ENCODE measurements around the gene LNP1. TPM values are rescaled to one million over a fixed set of nuclear protein-coding genes. Genes with fewer than 3 reads are reported as not detected.

LNP1 gene
- total RNA-seq, 1 experiment from 2014 or later, result 1.8 TPM

DNA sequence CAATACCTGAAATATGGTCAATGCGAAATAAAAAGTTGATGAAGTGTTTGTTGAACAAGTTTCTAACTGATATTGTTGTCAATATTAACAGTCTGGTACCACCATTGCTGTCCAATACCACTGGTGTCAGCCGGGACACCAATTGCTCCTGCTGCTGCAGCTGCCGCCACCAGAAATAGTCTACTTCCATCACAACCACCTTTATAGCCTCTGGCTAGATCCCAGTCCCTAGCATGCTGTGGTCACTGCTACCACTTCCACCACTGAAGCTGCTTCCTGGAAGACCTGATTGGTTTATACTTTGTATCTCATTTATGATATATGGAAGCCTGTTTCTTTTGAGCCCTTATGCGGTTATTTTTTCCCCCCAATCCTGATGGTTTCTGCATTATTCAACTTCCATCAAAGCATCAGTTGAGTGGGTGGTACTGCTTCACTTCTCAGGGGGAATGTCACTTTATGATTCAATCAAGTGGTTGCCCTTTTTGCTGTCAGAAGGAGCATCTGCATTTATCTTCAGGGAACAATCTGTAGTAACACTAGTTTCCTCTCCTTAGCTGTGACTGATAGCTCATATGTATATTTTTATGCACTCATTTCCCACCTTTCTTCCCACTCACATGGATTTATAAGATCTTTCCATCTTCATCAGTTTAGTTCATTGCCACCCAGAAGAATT lies 11.7 kb downstream of the LNP1 start:
- Histone ChIP-seq H3K36me3 (ENCODE audit: control insufficient read depth, insufficient read depth, low read length) (no peaks in the 10 kb centered on the region), H3K4me3 (ENCODE audit: low read depth in 2 of 2, low read length in 2 of 2) (no peak overlapping the region), H3K4me1 (ENCODE audit: control insufficient read depth, insufficient read depth, low read length) (no peaks in the 10 kb centered on the region), H3K27ac (ENCODE audit: low read length) (no peak overlapping the region), H3K27me3 (ENCODE audit: control insufficient read depth, insufficient read depth, low read length) (no peaks in the 10 kb centered on the region), H3K9me3 (ENCODE audit: control insufficient read depth, insufficient read depth, low read depth, low read length) (no peaks in the 10 kb centered on the region)
- ChIA-PET POLR2A (no interaction called here), CTCF (no interaction called here)
- TF ChIP-seq, protein P1, sequence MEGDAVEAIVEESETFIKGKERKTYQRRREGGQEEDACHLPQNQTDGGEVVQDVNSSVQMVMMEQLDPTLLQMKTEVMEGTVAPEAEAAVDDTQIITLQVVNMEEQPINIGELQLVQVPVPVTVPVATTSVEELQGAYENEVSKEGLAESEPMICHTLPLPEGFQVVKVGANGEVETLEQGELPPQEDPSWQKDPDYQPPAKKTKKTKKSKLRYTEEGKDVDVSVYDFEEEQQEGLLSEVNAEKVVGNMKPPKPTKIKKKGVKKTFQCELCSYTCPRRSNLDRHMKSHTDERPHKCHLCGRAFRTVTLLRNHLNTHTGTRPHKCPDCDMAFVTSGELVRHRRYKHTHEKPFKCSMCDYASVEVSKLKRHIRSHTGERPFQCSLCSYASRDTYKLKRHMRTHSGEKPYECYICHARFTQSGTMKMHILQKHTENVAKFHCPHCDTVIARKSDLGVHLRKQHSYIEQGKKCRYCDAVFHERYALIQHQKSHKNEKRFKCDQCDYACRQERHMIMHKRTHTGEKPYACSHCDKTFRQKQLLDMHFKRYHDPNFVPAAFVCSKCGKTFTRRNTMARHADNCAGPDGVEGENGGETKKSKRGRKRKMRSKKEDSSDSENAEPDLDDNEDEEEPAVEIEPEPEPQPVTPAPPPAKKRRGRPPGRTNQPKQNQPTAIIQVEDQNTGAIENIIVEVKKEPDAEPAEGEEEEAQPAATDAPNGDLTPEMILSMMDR (IDR thresholded peaks at IDR 0.05), result no peak
- TF ChIP-seq, protein P2, sequence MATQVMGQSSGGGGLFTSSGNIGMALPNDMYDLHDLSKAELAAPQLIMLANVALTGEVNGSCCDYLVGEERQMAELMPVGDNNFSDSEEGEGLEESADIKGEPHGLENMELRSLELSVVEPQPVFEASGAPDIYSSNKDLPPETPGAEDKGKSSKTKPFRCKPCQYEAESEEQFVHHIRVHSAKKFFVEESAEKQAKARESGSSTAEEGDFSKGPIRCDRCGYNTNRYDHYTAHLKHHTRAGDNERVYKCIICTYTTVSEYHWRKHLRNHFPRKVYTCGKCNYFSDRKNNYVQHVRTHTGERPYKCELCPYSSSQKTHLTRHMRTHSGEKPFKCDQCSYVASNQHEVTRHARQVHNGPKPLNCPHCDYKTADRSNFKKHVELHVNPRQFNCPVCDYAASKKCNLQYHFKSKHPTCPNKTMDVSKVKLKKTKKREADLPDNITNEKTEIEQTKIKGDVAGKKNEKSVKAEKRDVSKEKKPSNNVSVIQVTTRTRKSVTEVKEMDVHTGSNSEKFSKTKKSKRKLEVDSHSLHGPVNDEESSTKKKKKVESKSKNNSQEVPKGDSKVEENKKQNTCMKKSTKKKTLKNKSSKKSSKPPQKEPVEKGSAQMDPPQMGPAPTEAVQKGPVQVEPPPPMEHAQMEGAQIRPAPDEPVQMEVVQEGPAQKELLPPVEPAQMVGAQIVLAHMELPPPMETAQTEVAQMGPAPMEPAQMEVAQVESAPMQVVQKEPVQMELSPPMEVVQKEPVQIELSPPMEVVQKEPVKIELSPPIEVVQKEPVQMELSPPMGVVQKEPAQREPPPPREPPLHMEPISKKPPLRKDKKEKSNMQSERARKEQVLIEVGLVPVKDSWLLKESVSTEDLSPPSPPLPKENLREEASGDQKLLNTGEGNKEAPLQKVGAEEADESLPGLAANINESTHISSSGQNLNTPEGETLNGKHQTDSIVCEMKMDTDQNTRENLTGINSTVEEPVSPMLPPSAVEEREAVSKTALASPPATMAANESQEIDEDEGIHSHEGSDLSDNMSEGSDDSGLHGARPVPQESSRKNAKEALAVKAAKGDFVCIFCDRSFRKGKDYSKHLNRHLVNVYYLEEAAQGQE (IDR thresholded peaks at IDR 0.05; ENCODE audit: insufficient read depth in 1 of 2, low read depth in 2 of 2, low read length in 1 of 2), result no peak
- no peak for TF ChIP-seq POLR2AphosphoS5 (IDR thresholded peaks at IDR 0.05; ENCODE audit: low read depth, low read length)
- no peak for TF ChIP-seq TCF7L2 (IDR thresholded peaks at IDR 0.05; ENCODE audit: low read depth, low read length)
- TF ChIP-seq SIN3A (IDR thresholded peaks at IDR 0.05; ENCODE audit: borderline replicate concordance, insufficient read depth, low read depth, low read length), result no peak
- DNase-seq (ENCODE audit: low read depth, low spot score), result no peak
- no TSS peak for BruUV-seq (replicated peaks)
- in situ Hi-C loops (cut with HindIII; ENCODE audit: low pct_unique_long_range_greater_than_20kb, low sequenced_read_pairs) (no loop called here), intact Hi-C loops (cut with micrococcal nuclease; ENCODE audit: unreplicated experiment) (no loop called here)
- no peak for ATAC-seq

DNA sequence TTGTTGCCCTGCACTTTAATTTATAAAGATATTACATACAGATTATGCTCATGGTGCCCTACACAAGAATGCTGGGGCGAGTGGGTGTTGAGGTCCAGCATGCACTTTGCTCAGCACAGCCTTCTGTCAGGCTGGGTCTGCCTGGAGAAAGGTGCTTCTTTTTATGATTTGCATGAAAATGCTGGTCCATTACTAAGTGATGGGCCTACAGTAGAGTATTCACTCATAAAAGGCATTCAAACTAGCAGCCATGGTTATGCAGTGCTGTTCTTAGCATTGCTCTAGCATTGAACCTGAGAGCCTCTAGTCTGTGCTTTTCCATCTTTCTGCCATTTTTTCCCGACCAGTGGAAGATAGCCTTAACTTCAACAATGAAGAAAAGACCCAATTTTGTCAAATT lies 12.3 kb downstream of the LNP1 start:
- BruUV-seq (replicated peaks), result no TSS peak
- ATAC-seq (no peak), DNase-seq (ENCODE audit: low read depth, low spot score) (no peak)
- Histone ChIP-seq H3K4me1 (ENCODE audit: control insufficient read depth, insufficient read depth, low read length) (no peaks in the 10 kb centered on the region), H3K36me3 (ENCODE audit: control insufficient read depth, insufficient read depth, low read length) (no peaks in the 10 kb centered on the region), H3K9me3 (ENCODE audit: control insufficient read depth, insufficient read depth, low read depth, low read length) (no peaks in the 10 kb centered on the region), H3K27me3 (ENCODE audit: control insufficient read depth, insufficient read depth, low read length) (no peaks in the 10 kb centered on the region), H3K4me3 (ENCODE audit: low read depth in 2 of 2, low read length in 2 of 2) (no peak overlapping the region), H3K27ac (ENCODE audit: low read length) (no peak overlapping the region)
- TF ChIP-seq, protein P2 (IDR thresholded peaks at IDR 0.05; ENCODE audit: insufficient read depth in 1 of 2, low read depth in 2 of 2, low read length in 1 of 2), result no peak
- TF ChIP-seq SIN3A (IDR thresholded peaks at IDR 0.05; ENCODE audit: borderline replicate concordance, insufficient read depth, low read depth, low read length) (no peak), POLR2AphosphoS5 (IDR thresholded peaks at IDR 0.05; ENCODE audit: low read depth, low read length) (no peak), TCF7L2 (IDR thresholded peaks at IDR 0.05; ENCODE audit: low read depth, low read length) (no peak)
- TF ChIP-seq, protein P1 (IDR thresholded peaks at IDR 0.05), result no peak
- in situ Hi-C loops (cut with HindIII; ENCODE audit: low pct_unique_long_range_greater_than_20kb, low sequenced_read_pairs) (no loop called here), intact Hi-C loops (cut with micrococcal nuclease; ENCODE audit: unreplicated experiment) (no loop called here)
- ChIA-PET POLR2A (no interaction called here), CTCF (no interaction called here)
